Upper lobe of right lung (tissue), 1 donor: ENCODE data around the gene ALDH16A1. TPM values are rescaled to one million over a fixed set of nuclear protein-coding genes. Genes with fewer than 3 reads are reported as not detected.
A peak's percentile ranks its signal among the peaks of the same experiment; 100 is the strongest.
"Not testable (repeated sequence)": the region's sequence is repeated elsewhere in the genome, so short reads cannot be mapped to it uniquely, and the experiment has no call there.

Experiments
- ATAC-seq: fragments of 200-7000 bp; cut with Tn5 transposase; one replicate; pipeline ENCODE4 v1.9.1; 2020; ENCODE audit warnings: mild to moderate bottlenecking, moderate library complexity
- DNase-seq: peaks from one replicate; pipeline ENCODE4 v3.0.0-alpha.2; 2020
- H3K27ac ChIP-seq: fragments of 200-600 bp; one replicate; pipeline ENCODE4 v1.8.0; 2022
- H3K27me3 ChIP-seq: fragments of 200-600 bp; one replicate; pipeline ENCODE4 v1.8.0; 2022; ENCODE audit warnings: mild to moderate bottlenecking
- H3K36me3 ChIP-seq: fragments of 200-600 bp; one replicate; pipeline ENCODE4 v1.8.0; 2022
- H3K4me1 ChIP-seq: fragments of 200-600 bp; one replicate; pipeline ENCODE4 v1.8.0; 2022
- H3K4me3 ChIP-seq: fragments of 200-600 bp; one replicate; pipeline ENCODE4 v1.8.0; 2022; ENCODE audit warnings: mild to moderate bottlenecking
- H3K9me3 ChIP-seq: fragments of 200-600 bp; one replicate; pipeline ENCODE4 v1.8.0; 2022
- intact Hi-C: fragments of 100-400 bp; cut with DNase I; formaldehyde crosslinking; loops from one replicate; pipeline ENCODE4 v1.11.0; 2022
- total RNA-seq: library from RNA; stranded (reverse); fragmentation: NEBNext Ultra II Directional; extraction: Animal tissue kit (Norgen Biotek cat#: 25700); gene quantifications from one replicate; pipeline ENCODE4 v1.2.1, GENCODE V29; 2021
- TF ChIP-seq, protein P1 (sequence below): fragments of 200-600 bp; IDR thresholded peaks from one replicate; pipeline ENCODE4 v1.8.0; 2022; ENCODE audit warnings: antibody characterized with exemption
- donor health status: DM: no; HTN: yes; CAD: no; lungs with severe emphysema.

ALDH16A1 gene
- total RNA-seq, 1 donor from 2014 or later, result 32.3 TPM

DNA sequence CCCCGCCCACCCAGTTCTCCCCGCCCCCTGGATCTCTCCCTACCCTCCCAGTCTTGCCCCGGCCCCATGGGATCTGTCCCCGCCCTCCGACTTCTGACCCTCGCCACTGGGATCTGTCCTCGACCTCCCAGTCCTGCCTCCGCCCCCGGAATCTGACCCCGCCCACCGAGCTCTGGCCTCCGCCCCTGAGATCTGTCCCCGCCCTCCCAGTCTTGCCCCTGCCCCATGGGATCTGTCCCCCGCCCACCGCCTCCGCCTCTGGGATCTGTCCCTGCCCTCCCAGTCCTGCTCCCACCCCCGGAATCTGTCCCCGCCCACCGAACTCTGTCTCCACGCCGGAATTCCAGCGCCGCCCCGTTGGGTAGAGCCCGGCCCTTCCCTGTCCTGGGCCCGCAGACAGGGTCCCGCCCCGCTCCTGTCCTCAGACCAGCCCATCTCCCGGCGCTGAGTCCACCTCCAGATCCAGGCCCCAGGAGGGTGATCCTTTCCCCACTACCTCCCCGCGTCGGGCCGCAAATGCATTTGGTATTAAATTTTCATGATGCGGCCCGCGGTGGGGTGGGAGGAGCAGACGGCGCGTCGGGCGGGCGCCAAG lies 10.2 kb upstream of the ALDH16A1 start:
- Histone ChIP-seq H3K4me3 (peak overlapping the region; percentile 86), H3K36me3 (peaks cover 9% of the 10 kb centered on the region), H3K4me1 (peaks cover 4% of the 10 kb centered on the region), H3K27ac (peak overlapping the region; percentile 69), H3K9me3 (no peaks in the 10 kb centered on the region), H3K27me3 (peaks cover 39% of the 10 kb centered on the region)
- peak; percentile 80 for ATAC-seq
- intact Hi-C loops, result loop anchor here (5.0 to 10.0 kb wide), 2 partner anchors 51 to 218 kb away; no protein-coding TSS in a partner anchor
- TF ChIP-seq, protein P1, sequence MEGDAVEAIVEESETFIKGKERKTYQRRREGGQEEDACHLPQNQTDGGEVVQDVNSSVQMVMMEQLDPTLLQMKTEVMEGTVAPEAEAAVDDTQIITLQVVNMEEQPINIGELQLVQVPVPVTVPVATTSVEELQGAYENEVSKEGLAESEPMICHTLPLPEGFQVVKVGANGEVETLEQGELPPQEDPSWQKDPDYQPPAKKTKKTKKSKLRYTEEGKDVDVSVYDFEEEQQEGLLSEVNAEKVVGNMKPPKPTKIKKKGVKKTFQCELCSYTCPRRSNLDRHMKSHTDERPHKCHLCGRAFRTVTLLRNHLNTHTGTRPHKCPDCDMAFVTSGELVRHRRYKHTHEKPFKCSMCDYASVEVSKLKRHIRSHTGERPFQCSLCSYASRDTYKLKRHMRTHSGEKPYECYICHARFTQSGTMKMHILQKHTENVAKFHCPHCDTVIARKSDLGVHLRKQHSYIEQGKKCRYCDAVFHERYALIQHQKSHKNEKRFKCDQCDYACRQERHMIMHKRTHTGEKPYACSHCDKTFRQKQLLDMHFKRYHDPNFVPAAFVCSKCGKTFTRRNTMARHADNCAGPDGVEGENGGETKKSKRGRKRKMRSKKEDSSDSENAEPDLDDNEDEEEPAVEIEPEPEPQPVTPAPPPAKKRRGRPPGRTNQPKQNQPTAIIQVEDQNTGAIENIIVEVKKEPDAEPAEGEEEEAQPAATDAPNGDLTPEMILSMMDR, result no peak
- peak; percentile 97 for DNase-seq

DNA sequence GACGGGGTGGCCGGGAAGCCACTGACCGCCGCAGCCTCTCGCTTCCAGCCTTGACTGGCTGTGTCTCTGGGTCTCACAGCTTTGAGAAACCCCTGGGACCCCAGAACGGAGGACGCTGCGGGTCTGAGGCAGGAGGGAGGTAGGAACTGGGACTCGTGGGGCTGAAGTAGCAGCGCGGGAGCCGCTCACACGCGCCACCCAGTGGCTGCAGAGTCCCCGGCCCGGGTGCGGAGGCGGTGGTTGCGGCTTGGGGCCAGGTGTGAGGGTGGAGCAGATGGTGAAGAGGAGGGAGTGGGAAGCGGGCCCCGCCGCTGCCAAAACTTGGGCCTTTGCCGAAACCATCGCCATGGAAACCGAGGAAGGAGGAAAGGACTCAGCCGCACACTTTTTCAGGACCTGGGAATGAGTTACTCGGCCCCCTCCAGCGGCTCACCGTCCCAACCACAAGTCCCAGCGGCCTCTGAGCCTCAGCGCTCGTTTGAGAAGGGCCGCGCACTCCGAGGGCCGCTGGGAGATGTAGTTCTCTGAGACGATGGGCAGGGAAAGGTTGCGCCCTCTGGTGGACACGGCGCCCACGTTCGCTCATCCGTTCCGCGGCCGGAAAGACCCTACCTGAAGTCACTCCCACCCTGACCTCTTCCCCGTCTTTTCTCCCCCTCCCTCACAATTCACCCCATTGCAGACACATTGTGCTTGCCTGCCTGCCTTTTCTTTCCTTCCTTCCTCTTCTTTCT lies 9.5 kb upstream of the ALDH16A1 start:
- intact Hi-C loops, result loop anchor here (5.0 to 10.0 kb wide), 2 partner anchors 51 to 219 kb away; no protein-coding TSS in a partner anchor
- Histone ChIP-seq H3K4me1 (peaks cover 4% of the 10 kb centered on the region), H3K27ac (peak overlapping the region; percentile 69), H3K27me3 (peaks cover 33% of the 10 kb centered on the region), H3K4me3 (peak overlapping the region; percentile 86), H3K9me3 (no peaks in the 10 kb centered on the region), H3K36me3 (peaks cover 11% of the 10 kb centered on the region)
- ATAC-seq, result peak; percentile 93
- peak; percentile 96 for DNase-seq
- TF ChIP-seq, protein P1, result peak; percentile 75

DNA sequence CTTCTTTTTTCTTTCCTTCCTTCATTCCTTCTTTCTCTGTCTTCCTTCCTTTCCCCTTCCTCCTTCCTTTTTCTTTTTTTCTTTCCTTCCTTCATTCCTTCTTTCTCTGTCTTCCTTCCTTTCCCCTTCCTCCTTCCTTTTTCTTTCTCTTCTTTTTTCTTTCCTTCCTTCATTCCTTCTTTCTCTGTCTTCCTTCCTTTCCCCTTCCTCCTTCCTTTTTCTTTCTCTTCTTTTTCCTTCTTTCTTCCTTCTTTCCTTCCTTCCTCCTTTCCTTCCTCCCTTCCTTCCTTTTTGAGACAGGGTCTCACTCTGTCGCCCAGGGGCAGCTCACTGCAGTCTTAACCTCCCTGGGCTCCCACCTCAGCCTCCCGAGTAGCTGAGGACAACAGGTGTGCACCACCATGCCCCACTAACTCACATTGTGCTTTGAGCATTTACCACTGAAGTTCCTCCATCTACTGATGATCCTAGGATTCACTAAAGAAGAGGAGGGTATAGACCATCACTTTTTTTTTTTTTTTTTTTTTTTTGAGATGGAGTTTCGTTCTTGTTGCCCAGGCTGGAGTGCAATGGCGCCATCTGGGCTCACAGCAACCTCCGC lies 8.8 kb upstream of the ALDH16A1 start:
- H3K4me1 ChIP-seq, H3K4me3 ChIP-seq, H3K27ac ChIP-seq, H3K9me3 ChIP-seq, DNase-seq, ATAC-seq: not testable (repeated sequence)
- Histone ChIP-seq H3K36me3 (peaks cover 18% of the 10 kb centered on the region), H3K27me3 (peaks cover 26% of the 10 kb centered on the region)
- intact Hi-C loops, result loop anchor here (5.0 to 10.0 kb wide), 2 partner anchors 52 to 219 kb away; no protein-coding TSS in a partner anchor

DNA sequence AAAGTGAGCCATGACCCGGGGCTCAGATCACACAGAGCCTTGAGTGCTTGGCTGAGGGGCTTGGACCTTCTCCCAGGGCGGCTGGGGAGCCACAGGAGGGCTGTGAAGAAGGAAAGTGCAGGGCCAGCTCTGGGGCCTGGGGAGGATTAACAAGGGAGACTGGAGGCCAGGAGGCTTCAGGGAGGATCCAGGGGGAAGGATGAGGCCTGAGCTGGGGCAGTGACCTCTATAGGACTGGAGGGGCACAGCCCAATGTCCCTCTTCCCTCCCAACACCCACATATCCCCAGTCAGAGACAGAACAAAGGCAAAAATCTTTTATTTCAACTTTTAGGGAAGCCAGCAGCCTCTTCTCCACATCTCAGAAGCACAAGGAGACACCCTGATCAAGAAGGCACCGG lies 7.0 kb upstream of the ALDH16A1 start:
- ATAC-seq, result no peak
- intact Hi-C loops, result loop anchor here (10.0 kb wide), 1 partner anchor 221 kb away; no protein-coding TSS in a partner anchor
- H3K27ac ChIP-seq, result no peak overlapping the region
- TF ChIP-seq, protein P1, result no peak
- H3K4me3 ChIP-seq, result no peak overlapping the region
- DNase-seq, result no peak
- no peaks in the 10 kb centered on the region for H3K9me3 ChIP-seq
- H3K4me1 ChIP-seq, result peaks cover 10% of the 10 kb centered on the region
- peaks cover 21% of the 10 kb centered on the region for H3K36me3 ChIP-seq
- H3K27me3 ChIP-seq, result peaks cover 10% of the 10 kb centered on the region

DNA sequence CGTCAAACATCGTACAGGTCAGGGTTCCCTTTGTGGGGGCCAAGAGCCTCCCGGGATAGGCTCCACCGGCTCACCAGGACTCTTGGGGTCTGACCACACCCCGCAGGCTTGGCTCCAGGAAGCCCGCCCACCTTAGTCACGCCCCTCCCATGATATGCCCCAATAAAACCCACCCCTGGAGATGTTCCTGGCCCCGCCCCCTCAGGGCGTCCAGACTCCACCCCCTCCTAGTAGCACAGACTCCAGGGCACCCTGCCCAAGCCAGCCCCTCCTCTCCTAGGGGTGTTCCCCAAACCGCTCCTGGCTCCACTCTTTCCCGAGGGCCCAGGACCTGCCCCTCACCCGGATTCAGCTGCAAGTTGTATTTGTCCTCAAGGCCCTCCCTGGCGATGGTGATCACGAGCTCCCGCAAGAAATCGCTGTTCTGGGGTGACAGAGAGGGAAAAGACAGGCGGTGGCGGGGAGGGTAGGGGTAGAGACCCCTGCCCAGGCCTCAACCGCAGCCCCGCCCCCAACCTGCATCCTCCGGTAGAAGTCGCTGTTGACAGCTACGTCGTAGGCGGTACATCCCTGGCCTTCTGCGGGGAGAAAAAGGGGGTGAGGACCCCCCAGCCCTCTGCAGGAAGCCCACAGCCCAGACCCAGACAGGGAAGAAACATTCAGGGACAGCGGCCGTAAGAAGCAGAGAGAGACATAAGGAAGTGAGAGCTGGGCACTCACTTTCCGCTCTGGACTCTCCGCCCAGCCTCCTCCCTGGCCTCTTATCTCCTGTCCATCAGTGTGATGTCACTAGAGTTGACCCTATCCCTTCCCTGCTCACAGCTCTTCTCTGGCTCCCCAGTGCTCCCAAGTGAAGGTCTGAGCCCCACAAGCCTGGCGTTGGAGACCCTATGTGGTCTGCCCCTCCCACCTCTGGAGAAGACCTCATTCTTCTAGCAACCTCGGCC lies 5.3 kb upstream of the ALDH16A1 start:
- Histone ChIP-seq H3K27ac (no peak overlapping the region), H3K4me1 (peaks cover 10% of the 10 kb centered on the region), H3K9me3 (no peaks in the 10 kb centered on the region), H3K36me3 (peaks cover 21% of the 10 kb centered on the region), H3K4me3 (no peak overlapping the region), H3K27me3 (no peaks in the 10 kb centered on the region)
- intact Hi-C loops, result loop anchor here (10.0 kb wide), 1 partner anchor 223 kb away; no protein-coding TSS in a partner anchor
- ATAC-seq (no peak), DNase-seq (no peak)
- TF ChIP-seq, protein P1, result no peak
